ENCODE results near the gene FAT3.

FAT3 gene

DNA sequence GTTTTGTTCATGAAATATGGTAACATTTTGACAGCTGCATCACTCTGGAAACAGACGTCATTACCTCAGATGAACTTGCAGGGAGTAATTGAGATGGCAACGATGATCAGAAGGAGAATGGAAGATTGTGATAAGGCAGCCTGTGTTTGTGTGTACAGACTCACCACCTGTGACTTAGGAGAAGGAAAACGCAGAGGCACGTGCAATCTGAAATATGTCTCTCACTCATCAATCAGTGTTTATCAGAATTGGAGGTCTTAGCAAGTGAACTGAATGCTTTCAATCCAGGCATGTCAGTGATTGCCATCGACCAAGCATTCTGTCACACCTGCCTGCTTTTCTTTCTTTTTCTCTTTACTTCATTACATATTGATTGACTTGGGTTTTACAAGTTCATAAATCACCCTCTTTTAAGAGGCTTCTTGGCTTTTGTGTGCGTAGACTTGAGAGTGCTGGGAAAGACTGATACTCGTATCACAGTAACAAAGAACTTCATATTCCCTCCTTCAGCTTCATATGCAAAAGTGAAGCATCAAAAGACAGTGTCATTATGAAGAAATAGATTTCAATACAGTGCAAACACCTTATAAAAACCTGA, 24.6 kb downstream of the FAT3 start:
- H3K4me3 ChIP-seq (replicated peaks in 1 of 2; ENCODE audit: low read depth in 2 of 2, low read length in 2 of 2), result no peak overlapping the region
- DNase-seq (ENCODE audit: low read depth in 2 of 2), result no peak
- TF ChIP-seq, protein P1, sequence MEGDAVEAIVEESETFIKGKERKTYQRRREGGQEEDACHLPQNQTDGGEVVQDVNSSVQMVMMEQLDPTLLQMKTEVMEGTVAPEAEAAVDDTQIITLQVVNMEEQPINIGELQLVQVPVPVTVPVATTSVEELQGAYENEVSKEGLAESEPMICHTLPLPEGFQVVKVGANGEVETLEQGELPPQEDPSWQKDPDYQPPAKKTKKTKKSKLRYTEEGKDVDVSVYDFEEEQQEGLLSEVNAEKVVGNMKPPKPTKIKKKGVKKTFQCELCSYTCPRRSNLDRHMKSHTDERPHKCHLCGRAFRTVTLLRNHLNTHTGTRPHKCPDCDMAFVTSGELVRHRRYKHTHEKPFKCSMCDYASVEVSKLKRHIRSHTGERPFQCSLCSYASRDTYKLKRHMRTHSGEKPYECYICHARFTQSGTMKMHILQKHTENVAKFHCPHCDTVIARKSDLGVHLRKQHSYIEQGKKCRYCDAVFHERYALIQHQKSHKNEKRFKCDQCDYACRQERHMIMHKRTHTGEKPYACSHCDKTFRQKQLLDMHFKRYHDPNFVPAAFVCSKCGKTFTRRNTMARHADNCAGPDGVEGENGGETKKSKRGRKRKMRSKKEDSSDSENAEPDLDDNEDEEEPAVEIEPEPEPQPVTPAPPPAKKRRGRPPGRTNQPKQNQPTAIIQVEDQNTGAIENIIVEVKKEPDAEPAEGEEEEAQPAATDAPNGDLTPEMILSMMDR (IDR thresholded peaks at IDR 0.05; ENCODE audit: low read depth, low read length), result no peak

DNA sequence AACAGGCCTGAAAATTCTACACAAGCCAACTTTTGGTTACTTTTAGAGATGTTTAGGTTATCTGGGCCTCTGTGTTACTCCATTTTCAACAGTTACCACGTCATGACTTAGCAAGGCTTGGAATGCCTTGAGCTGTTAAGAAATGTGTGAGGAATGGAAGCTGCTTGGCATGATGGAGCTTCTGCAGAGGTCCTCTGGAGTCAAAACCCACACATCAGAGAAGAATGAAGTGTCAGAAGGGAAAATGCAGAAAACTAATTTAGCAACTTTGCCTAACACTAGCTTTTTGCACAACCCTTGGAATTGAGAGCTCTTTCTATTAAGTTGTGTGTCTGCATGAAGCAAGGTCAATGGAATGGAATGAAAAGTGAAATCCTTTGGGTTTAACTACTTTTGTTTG, 27.4 kb downstream of the FAT3 start:
- peak; percentile 27 to 44 for DNase-seq (ENCODE audit: low read depth in 2 of 2)
- TF ChIP-seq, protein P1 (IDR thresholded peaks at IDR 0.05; ENCODE audit: low read depth, low read length), result no peak
- H3K4me3 ChIP-seq (replicated peaks in 1 of 2; ENCODE audit: low read depth in 2 of 2, low read length in 2 of 2), result no peak overlapping the region

DNA sequence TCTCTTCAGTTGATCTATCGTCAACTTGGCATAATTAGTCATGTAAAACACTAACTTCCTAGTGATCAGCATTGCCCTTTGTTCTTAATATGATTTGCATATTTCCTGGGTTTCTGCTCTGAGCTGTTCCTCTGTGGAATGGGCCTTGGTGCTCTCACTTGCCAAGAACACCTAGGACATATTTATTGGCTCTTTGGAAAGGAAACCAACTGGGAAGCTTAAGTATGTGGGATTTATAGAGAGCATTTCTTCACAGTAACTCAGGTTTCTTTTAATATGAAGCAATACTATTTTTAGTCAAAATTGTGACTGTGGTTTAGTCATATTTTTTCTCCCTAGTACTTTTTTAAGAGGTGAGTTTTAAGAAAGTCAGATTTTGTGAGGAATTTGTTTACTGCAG, 28.8 kb downstream of the FAT3 start:
- TF ChIP-seq, protein P1 (IDR thresholded peaks at IDR 0.05; ENCODE audit: low read depth, low read length), result no peak
- DNase-seq (ENCODE audit: low read depth in 2 of 2), result no peak
- no peak overlapping the region for H3K4me3 ChIP-seq (replicated peaks in 1 of 2; ENCODE audit: low read depth in 2 of 2, low read length in 2 of 2)

DNA sequence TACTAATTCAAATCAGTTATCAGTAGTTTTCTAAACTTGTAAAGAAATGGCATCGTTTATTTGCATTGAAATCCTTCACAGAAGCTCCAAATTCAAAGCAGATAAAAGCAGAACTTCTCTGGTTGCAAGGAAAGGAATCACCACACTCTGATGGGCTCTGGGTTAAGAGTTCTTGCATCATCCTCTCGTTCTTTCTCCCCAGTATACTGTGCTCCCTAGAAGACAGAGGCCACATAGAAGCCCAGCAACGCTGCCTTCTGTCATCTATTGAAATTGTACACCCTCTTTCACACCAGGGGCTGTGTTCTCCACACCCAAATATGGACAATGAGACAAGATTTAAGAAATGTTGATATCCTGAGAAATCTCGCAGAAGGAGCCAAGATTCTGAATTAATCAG, 29.3 kb downstream of the FAT3 start:
- H3K4me3 ChIP-seq (replicated peaks in 1 of 2; ENCODE audit: low read depth in 2 of 2, low read length in 2 of 2), result no peak overlapping the region
- DNase-seq (ENCODE audit: low read depth in 2 of 2), result peak in 1 of 2 donors; percentile 19
- TF ChIP-seq, protein P1 (IDR thresholded peaks at IDR 0.05; ENCODE audit: low read depth, low read length), result no peak

DNA sequence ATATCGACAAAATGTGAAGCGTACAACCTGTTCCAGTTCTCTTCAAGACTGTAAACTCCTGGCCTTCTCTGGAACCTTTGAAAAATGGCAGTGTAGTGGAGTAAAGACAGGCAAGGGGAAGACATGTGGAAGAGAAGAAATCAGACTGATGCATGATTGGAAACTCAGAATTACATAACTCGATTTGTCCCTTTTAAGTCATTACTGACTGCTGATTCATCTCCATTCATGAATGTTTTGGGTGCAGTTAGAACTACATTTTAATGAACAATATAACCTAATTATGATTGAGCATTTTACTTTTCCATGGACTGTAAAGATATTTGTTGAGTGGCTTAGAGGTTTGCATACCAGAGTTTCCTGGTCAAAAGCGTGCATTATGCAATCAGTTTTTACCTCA, 32.9 kb downstream of the FAT3 start:
- H3K4me3 ChIP-seq (replicated peaks in 1 of 2; ENCODE audit: low read depth in 2 of 2, low read length in 2 of 2), result no peak overlapping the region
- TF ChIP-seq, protein P1 (IDR thresholded peaks at IDR 0.05; ENCODE audit: low read depth, low read length), result no peak
- DNase-seq (ENCODE audit: low read depth in 2 of 2), result no peak

DNA sequence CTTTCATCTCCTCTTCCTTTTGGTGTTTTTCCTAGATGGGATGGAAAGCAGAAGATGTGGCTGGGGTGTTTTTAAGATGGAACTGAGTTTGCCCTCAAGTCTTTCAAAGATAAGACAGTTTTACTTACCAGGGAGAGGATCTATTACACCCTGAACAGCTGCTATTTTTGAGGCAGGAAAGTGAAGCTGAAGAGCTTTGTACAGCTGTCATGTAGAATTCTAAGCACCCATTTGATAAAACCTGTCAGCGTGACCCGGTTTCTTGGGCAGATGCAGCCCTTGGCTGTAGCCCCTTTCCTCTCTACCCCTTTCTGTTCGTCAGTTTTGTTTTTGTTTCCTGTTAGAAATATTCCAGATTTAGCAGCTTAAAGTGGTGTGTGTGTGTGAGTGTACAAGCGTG, 35.2 kb downstream of the FAT3 start:
- no peak overlapping the region for H3K4me3 ChIP-seq (replicated peaks in 1 of 2; ENCODE audit: low read depth in 2 of 2, low read length in 2 of 2)
- DNase-seq (ENCODE audit: low read depth in 2 of 2), result no peak
- TF ChIP-seq, protein P1 (IDR thresholded peaks at IDR 0.05; ENCODE audit: low read depth, low read length), result no peak

DNA sequence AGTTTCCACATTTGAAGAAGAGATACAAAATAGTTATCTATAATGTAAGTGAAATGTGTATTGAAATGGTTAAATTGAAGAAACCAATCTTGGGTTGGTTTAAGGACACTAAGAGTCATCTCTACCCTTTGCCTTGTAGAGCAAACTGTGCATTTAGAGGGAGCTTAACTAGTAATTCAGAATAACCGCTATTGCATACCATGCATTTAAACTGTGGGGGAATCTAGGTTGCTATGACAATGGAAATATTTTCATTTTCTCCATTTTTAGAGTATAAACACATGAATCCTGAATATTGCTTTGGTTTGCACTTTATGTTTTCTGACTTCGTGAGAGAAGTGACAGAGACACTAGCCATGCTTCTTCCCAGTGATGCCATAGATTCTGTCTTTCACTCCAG, 39.7 kb downstream of the FAT3 start:
- TF ChIP-seq, protein P1 (IDR thresholded peaks at IDR 0.05; ENCODE audit: low read depth, low read length), result no peak
- H3K4me3 ChIP-seq (replicated peaks in 1 of 2; ENCODE audit: low read depth in 2 of 2, low read length in 2 of 2), result no peak overlapping the region
- no peak for DNase-seq (ENCODE audit: low read depth in 2 of 2)
